ENCODE data around the gene CCDC40. TPM values are rescaled to one million over a fixed set of nuclear protein-coding genes. Genes with fewer than 3 reads are reported as not detected.
"Not testable (repeated sequence)": the region's sequence is repeated elsewhere in the genome, so short reads cannot be mapped to it uniquely, and the experiment has no call there.

CCDC40 gene
- total RNA-seq, 1 experiment from 2014 or later: 9.9 TPM

GRCh38 chr17:80086081-80086480 is 49.6 kb downstream of the CCDC40 start:
- H3K27ac Mint-ChIP-seq (ENCODE audit: unreplicated experiment): no peak overlapping the region
- no peak for TF ChIP-seq CTCF (IDR thresholded peaks at IDR 0.05; ENCODE audit: unreplicated experiment)
- no peaks in the 10 kb centered on the region for H3K4me1 Mint-ChIP-seq (ENCODE audit: low read depth, unreplicated experiment)
- H3K9me3 Mint-ChIP-seq (ENCODE audit: low read depth, unreplicated experiment): no peaks in the 10 kb centered on the region
- peaks cover 31% of the 10 kb centered on the region for H3K27me3 Mint-ChIP-seq (ENCODE audit: unreplicated experiment)
- CTCF ChIA-PET: no interaction called here
- DNase-seq: no peak
- intact Hi-C loops (cut with micrococcal nuclease; ENCODE audit: unreplicated experiment): no loop called here
- peaks cover 5% of the 10 kb centered on the region for H3K36me3 Mint-ChIP-seq (ENCODE audit: insufficient read depth, unreplicated experiment)
- BruUV-seq (replicated peaks): no TSS peak
- H3K4me3 Mint-ChIP-seq (ENCODE audit: low read depth, unreplicated experiment): no peak overlapping the region

GRCh38 chr17:80086616-80087015 is 50.2 kb downstream of the CCDC40 start:
- Mint-ChIP-seq H3K9me3 (ENCODE audit: low read depth, unreplicated experiment) (no peaks in the 10 kb centered on the region), H3K27ac (ENCODE audit: unreplicated experiment) (no peak overlapping the region), H3K4me1 (ENCODE audit: low read depth, unreplicated experiment) (no peaks in the 10 kb centered on the region), H3K36me3 (ENCODE audit: insufficient read depth, unreplicated experiment) (peaks cover 5% of the 10 kb centered on the region), H3K4me3 (ENCODE audit: low read depth, unreplicated experiment) (no peak overlapping the region), H3K27me3 (ENCODE audit: unreplicated experiment) (peaks cover 31% of the 10 kb centered on the region)
- DNase-seq: no peak
- no peak for TF ChIP-seq CTCF (IDR thresholded peaks at IDR 0.05; ENCODE audit: unreplicated experiment)
- CTCF ChIA-PET: interaction anchor here (1.3 kb wide), 1 partner anchor 15 kb away, joined by 4 read pairs; the partner anchor contains the start of gene GAA
- intact Hi-C loops (cut with micrococcal nuclease; ENCODE audit: unreplicated experiment): no loop called here
- BruUV-seq (replicated peaks): no TSS peak

- intact Hi-C loops (cut with micrococcal nuclease; ENCODE audit: unreplicated experiment): no loop called here
- CTCF ChIA-PET: interaction anchor here (0.5 to 1.3 kb wide), 2 partner anchors 14 to 19 kb away, joined by 3 to 4 read pairs; partner anchors contain the start of gene GAA
- peaks cover 1% of the 10 kb centered on the region for H3K36me3 Mint-ChIP-seq (ENCODE audit: insufficient read depth, unreplicated experiment)
- no peak for DNase-seq
- no peak overlapping the region for H3K4me3 Mint-ChIP-seq (ENCODE audit: low read depth, unreplicated experiment)
- no peak for TF ChIP-seq CTCF (IDR thresholded peaks at IDR 0.05; ENCODE audit: unreplicated experiment)
- H3K27ac Mint-ChIP-seq (ENCODE audit: unreplicated experiment): no peak overlapping the region
- BruUV-seq (replicated peaks): no TSS peak
- no peaks in the 10 kb centered on the region for H3K4me1 Mint-ChIP-seq (ENCODE audit: low read depth, unreplicated experiment)
- H3K27me3 Mint-ChIP-seq (ENCODE audit: unreplicated experiment): peaks cover 31% of the 10 kb centered on the region
- H3K9me3 Mint-ChIP-seq (ENCODE audit: low read depth, unreplicated experiment): no peaks in the 10 kb centered on the region
Observed at GRCh38 chr17:80087346-80088265, 51.2 kb downstream of the CCDC40 start.

GRCh38 chr17:80089762-80090161 is 53.3 kb downstream of the CCDC40 start:
- Mint-ChIP-seq H3K27me3 (ENCODE audit: unreplicated experiment) (peaks cover 20% of the 10 kb centered on the region), H3K9me3 (ENCODE audit: low read depth, unreplicated experiment) (no peaks in the 10 kb centered on the region), H3K4me3 (ENCODE audit: low read depth, unreplicated experiment) (no peak overlapping the region), H3K27ac (ENCODE audit: unreplicated experiment) (no peak overlapping the region), H3K4me1 (ENCODE audit: low read depth, unreplicated experiment) (no peaks in the 10 kb centered on the region), H3K36me3 (ENCODE audit: insufficient read depth, unreplicated experiment) (no peaks in the 10 kb centered on the region)
- DNase-seq: no peak
- CTCF ChIA-PET: interaction anchor here (1.3 kb wide), 1 partner anchor 12 kb away, joined by 4 read pairs; the partner anchor contains the start of gene GAA
- intact Hi-C loops (cut with micrococcal nuclease; ENCODE audit: unreplicated experiment): no loop called here
- BruUV-seq (replicated peaks): no TSS peak
- no peak for TF ChIP-seq CTCF (IDR thresholded peaks at IDR 0.05; ENCODE audit: unreplicated experiment)

- H3K36me3 Mint-ChIP-seq (ENCODE audit: insufficient read depth, unreplicated experiment); H3K4me1 Mint-ChIP-seq (ENCODE audit: low read depth, unreplicated experiment); CTCF ChIA-PET; H3K4me3 Mint-ChIP-seq (ENCODE audit: low read depth, unreplicated experiment); intact Hi-C loops (cut with micrococcal nuclease; ENCODE audit: unreplicated experiment); DNase-seq; BruUV-seq (replicated peaks); H3K9me3 Mint-ChIP-seq (ENCODE audit: low read depth, unreplicated experiment); H3K27ac Mint-ChIP-seq (ENCODE audit: unreplicated experiment): not testable (repeated sequence)
- peaks cover 24% of the 10 kb centered on the region for H3K27me3 Mint-ChIP-seq (ENCODE audit: unreplicated experiment)
Observed at GRCh38 chr17:80090164-80090563, 53.7 kb downstream of the CCDC40 start.

Measured in Calu3 (cell line).